Measurements from ENCODE around the gene UTS2B.

DNA sequence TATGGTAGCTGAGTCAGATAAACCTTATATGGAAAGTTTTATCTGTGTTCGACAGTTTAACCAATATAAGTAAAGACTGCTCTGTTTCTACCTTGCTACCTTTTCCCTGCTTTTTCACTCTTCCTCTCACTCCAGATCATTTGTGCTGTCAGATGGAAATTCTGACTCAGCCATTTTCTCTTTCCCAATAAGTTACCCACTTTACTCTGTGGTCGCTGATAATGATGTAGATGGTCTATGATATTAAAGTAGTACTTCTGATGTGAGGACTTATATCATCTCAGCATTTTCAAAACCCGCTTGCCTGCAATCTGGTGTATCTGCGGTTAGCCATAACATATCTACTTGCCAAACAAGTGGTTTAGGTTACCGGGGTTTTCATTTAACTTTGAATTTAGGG, 15.0 kb upstream of the UTS2B start:
- no peak for TF ChIP-seq EZH2 (IDR thresholded peaks at IDR 0.05; ENCODE audit: insufficient read depth, poor library complexity, severe bottlenecking)
- no peak for TF ChIP-seq EZH2phosphoT487 (IDR thresholded peaks at IDR 0.05; ENCODE audit: insufficient read depth, low read depth)

Data from GM23248 (cell line).